ENCODE measurements around the gene RYR2. TPM values are rescaled to one million over a fixed set of nuclear protein-coding genes. Genes with fewer than 3 reads are reported as not detected.
A peak's percentile ranks its signal among the peaks of the same experiment; 100 is the strongest.
"Not testable (repeated sequence)": the region's sequence is repeated elsewhere in the genome, so short reads cannot be mapped to it uniquely, and the experiment has no call there.

Gene RYR2
- total and polyA plus RNA-seq, 5 experiments from 2014 or later = not detected

- peaks cover 0 to 10% (median 2%) of the 10 kb centered on the region in 9 donors for H3K9me3 Mint-ChIP-seq
- no peak for ATAC-seq
- no peak for DNase-seq
- H3K36me3 Mint-ChIP-seq = no peaks in the 10 kb centered on the region
- H3K27ac Mint-ChIP-seq = no peak overlapping the region
- H3K4me1 Mint-ChIP-seq = no peaks in the 10 kb centered on the region
- H3K27me3 Mint-ChIP-seq = peaks cover 0 to 7% (median 0%) of the 10 kb centered on the region in 5 donors
- H3K4me3 Mint-ChIP-seq = no peak overlapping the region
- POLR2A ChIA-PET = no interaction called here
These were observed 97.7 kb downstream of the RYR2 start for GRCh38 chr1:237139732-237140131.

DNA sequence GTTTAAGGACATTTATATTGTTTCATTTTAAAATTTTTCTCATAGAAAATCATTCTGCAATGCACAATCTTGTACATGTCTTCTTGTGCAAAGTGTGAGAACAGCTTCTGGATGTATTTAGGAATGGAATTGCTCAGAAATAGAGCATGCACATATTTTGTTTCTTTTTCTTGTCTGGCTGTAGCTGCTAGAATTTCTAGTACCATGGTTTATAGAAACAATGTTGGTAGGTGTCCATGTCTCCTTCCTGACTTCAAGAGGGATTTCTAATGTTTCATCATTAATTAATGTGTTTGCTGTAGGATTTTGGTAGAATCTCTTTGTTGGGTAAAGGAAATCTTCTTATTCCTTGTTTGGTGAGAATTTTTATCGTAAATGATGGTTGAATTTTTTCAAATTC, 99.0 kb downstream of the RYR2 start:
- Mint-ChIP-seq H3K4me3 (no peak overlapping the region), H3K9me3 (peaks cover 0 to 6% (median 0%) of the 10 kb centered on the region in 9 donors), H3K4me1 (no peaks in the 10 kb centered on the region), H3K36me3 (no peaks in the 10 kb centered on the region), H3K27me3 (peaks cover 0 to 10% (median 3%) of the 10 kb centered on the region in 5 donors), H3K27ac (no peak overlapping the region)
- POLR2A ChIA-PET = no interaction called here
- ATAC-seq = no peak
- DNase-seq = no peak

DNA sequence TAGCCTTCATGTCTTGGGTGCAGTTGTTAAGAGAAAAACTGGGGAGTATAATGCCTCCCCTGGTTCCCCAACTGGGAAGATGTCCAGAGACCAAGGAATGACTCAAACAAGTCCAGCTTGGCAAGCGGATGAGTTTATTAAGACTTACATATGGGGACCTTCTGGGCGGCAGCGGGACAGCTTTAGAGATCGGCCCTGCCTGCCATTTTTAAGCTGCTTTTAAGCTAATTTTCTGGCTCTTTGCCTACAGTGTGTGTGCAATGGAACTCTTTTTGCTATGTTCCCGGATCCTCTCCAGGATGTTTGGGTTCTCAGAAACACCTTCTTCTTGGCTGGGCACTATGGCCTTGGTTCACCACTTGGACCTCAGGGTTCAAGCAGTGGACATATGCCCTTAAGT, 99.5 kb downstream of the RYR2 start:
- H3K27me3 Mint-ChIP-seq = peaks cover 0 to 11% (median 3%) of the 10 kb centered on the region in 5 donors
- no peaks in the 10 kb centered on the region for H3K36me3 Mint-ChIP-seq
- DNase-seq (no peak), ATAC-seq (no peak)
- no peak overlapping the region for H3K27ac Mint-ChIP-seq
- H3K4me1 Mint-ChIP-seq = no peaks in the 10 kb centered on the region
- no peak overlapping the region for H3K4me3 Mint-ChIP-seq
- POLR2A ChIA-PET = no interaction called here
- peaks cover 0 to 6% (median 0%) of the 10 kb centered on the region in 9 donors for H3K9me3 Mint-ChIP-seq

DNA sequence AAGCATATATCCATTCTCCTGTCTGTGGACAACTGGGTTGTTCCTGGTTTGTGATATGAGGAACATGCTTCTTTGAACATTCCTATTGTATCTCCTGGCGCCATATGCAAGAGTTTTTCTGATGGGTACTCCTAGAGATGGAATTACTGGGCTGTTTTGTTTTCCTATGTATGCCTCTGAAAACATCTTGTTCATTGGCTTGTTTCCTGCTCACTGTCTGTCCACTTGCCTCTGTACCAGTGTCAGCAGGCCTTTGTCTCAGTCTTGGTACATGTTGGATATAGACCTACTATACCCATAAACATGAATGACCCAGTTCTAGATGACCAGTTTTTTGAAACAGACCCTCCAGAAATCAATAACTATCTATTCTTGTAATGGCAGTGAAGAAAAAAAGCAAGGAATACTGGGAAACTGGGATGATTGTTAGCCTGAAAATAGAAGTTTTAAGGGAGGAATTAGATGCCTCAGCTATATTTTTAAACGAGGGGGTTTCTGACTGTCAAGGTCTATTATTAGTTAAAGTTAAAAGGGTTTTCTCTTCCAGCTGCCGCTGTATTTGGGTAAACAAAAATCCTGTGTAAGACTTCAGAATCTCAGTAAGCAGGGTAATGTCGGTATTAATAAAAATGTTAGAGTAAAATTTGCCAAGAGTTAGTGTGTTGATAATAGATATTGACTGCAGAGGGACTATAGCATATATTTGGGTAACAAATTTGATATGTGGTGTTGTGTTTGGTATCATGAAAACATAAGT, 103.6 kb downstream of the RYR2 start:
- peaks cover 0 to 17% (median 3%) of the 10 kb centered on the region in 5 donors for H3K27me3 Mint-ChIP-seq
- H3K4me1 Mint-ChIP-seq = no peaks in the 10 kb centered on the region
- no peak for ATAC-seq
- H3K4me3 Mint-ChIP-seq = no peak overlapping the region
- POLR2A ChIA-PET = no interaction called here
- no peaks in the 10 kb centered on the region for H3K36me3 Mint-ChIP-seq
- DNase-seq = no peak
- peaks cover 0 to 3% (median 0%) of the 10 kb centered on the region in 9 donors for H3K9me3 Mint-ChIP-seq
- H3K27ac Mint-ChIP-seq = no peak overlapping the region

DNA sequence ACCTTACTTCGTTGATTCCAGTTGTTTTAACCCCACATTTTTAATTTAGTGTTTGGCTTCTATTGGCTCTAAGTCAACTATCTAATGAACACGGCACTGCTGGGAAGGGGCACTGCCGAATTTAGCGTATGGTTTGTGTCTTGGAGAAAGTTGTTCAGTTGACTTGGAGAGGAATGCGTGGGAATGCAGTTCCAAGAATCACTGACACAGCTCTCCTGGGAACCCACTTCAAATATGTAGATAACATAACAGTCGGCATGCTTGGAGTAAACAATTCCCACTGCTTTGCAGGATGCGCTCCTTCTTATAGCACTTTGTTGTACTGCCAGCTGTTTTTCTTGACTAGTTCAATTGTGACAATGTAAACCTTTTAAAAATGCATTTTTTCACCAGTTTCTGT, 104.3 kb downstream of the RYR2 start:
- ATAC-seq = no peak
- Mint-ChIP-seq H3K36me3 (no peaks in the 10 kb centered on the region), H3K27ac (no peak overlapping the region)

GRCh38 chr1:237149857-237150256, 107.9 kb downstream of the RYR2 start:
- DNase-seq (no peak), ATAC-seq (no peak)
- H3K27me3 Mint-ChIP-seq = peaks cover 0 to 20% (median 3%) of the 10 kb centered on the region in 5 donors
- no peak overlapping the region for H3K27ac Mint-ChIP-seq
- no peaks in the 10 kb centered on the region for H3K4me1 Mint-ChIP-seq
- H3K4me3 Mint-ChIP-seq = no peak overlapping the region
- H3K36me3 Mint-ChIP-seq = peaks cover 0 to 5% (median 0%) of the 10 kb centered on the region in 3 donors
- POLR2A ChIA-PET = no interaction called here
- peaks cover 0 to 11% (median 0%) of the 10 kb centered on the region in 9 donors for H3K9me3 Mint-ChIP-seq

More for the DNA sequence above, 104.3 kb downstream of the RYR2 start:
- POLR2A ChIA-PET = no interaction called here
- DNase-seq = no peak
- Mint-ChIP-seq H3K4me1 (no peaks in the 10 kb centered on the region), H3K9me3 (peaks cover 0 to 3% (median 0%) of the 10 kb centered on the region in 9 donors), H3K4me3 (no peak overlapping the region), H3K27me3 (peaks cover 0 to 17% (median 3%) of the 10 kb centered on the region in 5 donors)

DNA sequence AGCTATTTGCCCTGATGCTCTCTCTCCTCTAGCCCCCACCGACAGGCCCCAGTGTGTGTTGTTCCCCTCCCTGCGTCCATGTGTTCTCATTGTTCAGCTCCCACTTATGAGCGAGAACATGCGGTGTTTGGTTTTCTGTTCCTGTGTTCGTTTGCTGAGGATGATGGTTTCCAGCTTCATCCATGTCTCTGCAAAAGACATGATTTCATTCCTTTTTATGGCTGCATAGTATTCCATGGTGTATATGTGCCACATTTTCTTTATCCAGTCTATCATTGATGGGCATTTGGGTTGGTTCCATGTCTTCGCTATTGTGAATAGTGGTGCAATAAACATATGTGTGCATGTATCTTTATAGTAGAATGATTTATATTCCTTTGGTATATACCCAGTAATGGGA, 110.0 kb downstream of the RYR2 start:
- DNase-seq, ATAC-seq, H3K4me1 Mint-ChIP-seq, H3K27ac Mint-ChIP-seq, H3K36me3 Mint-ChIP-seq, H3K4me3 Mint-ChIP-seq, POLR2A ChIA-PET: not testable (repeated sequence)
- Mint-ChIP-seq H3K27me3 (peaks cover 0 to 19% (median 3%) of the 10 kb centered on the region in 5 donors), H3K9me3 (peaks cover 0 to 18% (median 0%) of the 10 kb centered on the region in 9 donors)

DNA sequence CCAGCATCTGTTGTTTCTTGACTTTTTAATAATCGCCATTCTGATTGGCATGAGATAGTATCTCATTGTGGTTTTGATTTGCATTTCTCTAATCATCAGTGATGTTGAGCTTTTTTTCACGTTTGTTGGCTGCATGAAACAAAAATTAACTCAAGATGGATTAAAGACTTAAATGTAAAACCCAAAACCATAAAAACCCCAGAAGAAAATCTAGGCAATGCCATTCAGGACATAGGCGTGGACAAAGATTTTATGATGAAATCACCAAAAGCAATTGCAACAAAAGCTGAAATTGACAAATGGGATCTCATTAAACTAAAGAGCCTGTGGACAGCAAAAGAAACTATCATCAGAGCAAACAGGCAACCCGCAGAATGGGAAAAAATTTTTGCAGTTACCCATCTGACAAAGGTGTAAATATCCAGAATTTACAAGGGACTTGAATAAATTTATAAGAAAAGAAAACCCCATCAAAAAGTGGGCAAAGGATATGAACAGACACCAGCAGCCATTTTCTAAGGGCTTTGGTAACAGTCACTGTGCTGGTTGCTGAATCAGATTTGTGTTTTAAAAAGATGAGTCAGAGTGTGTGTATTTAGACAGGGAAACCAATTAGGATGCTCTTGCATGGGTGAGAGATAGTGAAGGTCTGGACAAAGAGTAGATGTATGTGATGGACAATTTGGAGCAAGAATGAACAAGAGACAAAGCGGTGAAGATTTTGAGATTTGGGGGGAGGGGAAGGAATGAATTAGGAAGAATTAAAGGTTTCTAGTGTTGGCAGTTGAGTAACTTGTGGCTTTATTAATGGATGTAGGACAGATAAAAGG, 110.7 kb downstream of the RYR2 start:
- Mint-ChIP-seq H3K27me3 (peaks cover 0 to 22% (median 3%) of the 10 kb centered on the region in 5 donors), H3K36me3 (peaks cover 0 to 5% (median 0%) of the 10 kb centered on the region in 3 donors), H3K4me3 (no peak overlapping the region), H3K4me1 (no peaks in the 10 kb centered on the region), H3K9me3 (peaks cover 0 to 18% (median 0%) of the 10 kb centered on the region in 9 donors), H3K27ac (no peak overlapping the region)
- ATAC-seq = no peak
- DNase-seq = no peak
- POLR2A ChIA-PET = no interaction called here

DNA sequence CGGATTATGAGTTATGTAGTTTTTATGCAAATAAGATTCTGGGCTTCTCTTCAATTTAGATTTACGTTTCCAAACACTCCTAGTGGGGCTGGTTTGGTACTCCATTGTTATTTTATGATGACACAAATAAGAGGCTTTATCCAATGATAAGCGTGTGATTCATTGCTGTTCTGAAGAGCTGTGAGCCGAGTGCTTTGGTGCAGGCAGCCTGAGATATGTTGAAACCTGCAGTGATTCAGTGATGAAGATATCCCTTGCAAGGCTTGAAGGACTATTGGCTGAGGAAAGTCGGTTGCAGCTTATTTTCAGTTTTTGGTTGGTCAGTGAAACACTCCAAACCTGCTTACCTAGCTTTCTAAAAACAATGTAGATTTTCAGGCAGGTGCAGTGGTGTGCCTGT, 112.2 kb downstream of the RYR2 start:
- DNase-seq = no peak
- Mint-ChIP-seq H3K27me3 (peaks cover 0 to 17% (median 3%) of the 10 kb centered on the region in 5 donors), H3K36me3 (peaks cover 0 to 5% (median 0%) of the 10 kb centered on the region in 3 donors), H3K4me3 (no peak overlapping the region), H3K27ac (peak overlapping the region in 1 of 10 donors; percentile 63), H3K4me1 (no peaks in the 10 kb centered on the region), H3K9me3 (peaks cover 0 to 18% (median 0%) of the 10 kb centered on the region in 9 donors)
- no peak for ATAC-seq
- POLR2A ChIA-PET = no interaction called here

GRCh38 chr1:237164406-237165352, 122.7 kb downstream of the RYR2 start:
- Mint-ChIP-seq H3K4me3 (no peak overlapping the region), H3K4me1 (no peaks in the 10 kb centered on the region), H3K9me3 (no peaks in the 10 kb centered on the region), H3K27me3 (peaks cover 0 to 5% (median 3%) of the 10 kb centered on the region in 5 donors), H3K27ac (no peak overlapping the region), H3K36me3 (no peaks in the 10 kb centered on the region)
- DNase-seq (no peak), ATAC-seq (no peak)
- POLR2A ChIA-PET = no interaction called here

DNA sequence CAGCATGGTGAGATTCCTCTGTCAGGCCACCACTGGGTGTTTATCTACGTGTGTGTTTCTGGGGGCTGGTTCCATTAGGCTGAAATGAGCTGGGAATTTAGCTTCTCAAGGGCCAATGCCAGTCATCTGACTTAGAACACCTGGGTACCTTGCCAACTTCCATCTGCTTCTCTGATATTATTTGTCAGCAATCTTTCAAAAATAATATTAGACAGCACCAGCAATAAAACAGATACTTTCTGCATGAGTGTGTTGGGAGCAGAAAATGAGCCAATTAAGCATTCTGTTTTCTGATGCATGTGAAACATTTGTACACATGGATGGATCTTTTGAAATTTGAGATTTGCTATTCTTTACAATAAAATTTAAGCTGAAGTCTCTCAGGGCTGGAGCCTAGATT, 124.1 kb downstream of the RYR2 start:
- DNase-seq = no peak
- Mint-ChIP-seq H3K9me3 (peaks cover 0 to 3% (median 0%) of the 10 kb centered on the region in 9 donors), H3K27me3 (peaks cover 0 to 16% (median 7%) of the 10 kb centered on the region in 5 donors), H3K36me3 (no peaks in the 10 kb centered on the region), H3K27ac (no peak overlapping the region), H3K4me3 (no peak overlapping the region), H3K4me1 (no peaks in the 10 kb centered on the region)
- no peak for ATAC-seq
- POLR2A ChIA-PET = no interaction called here

DNA sequence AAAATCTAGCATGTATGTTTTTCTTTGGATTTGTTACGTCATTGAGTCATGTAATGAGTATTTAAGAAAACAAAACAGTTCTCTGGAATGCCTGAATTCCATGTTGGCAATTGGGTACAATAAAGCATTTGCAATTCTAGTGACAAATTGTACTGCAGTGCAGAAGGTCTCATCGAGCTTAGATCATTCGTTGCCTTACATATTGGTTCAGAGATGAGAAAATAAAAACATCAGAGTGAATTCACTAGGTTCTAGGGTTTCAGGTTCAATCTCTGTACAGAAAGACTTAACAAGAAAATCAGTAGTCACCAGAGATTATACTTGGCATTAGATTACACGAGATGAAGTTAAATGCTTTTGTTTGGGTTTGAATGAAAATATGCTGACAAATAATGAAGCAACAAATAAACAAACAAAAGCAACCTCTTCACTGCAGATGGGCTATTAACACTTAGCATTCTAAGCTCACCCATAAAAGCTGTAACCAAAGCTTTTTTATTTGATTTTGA, 124.7 kb downstream of the RYR2 start:
- peaks cover 0 to 3% (median 0%) of the 10 kb centered on the region in 9 donors for H3K9me3 Mint-ChIP-seq
- H3K4me3 Mint-ChIP-seq = no peak overlapping the region
- H3K4me1 Mint-ChIP-seq = no peaks in the 10 kb centered on the region
- no peaks in the 10 kb centered on the region for H3K36me3 Mint-ChIP-seq
- H3K27me3 Mint-ChIP-seq = peaks cover 0 to 16% (median 7%) of the 10 kb centered on the region in 5 donors
- H3K27ac Mint-ChIP-seq = no peak overlapping the region
- POLR2A ChIA-PET = no interaction called here
- ATAC-seq = no peak
- no peak for DNase-seq

Measured in naive thymus-derived CD8-positive, alpha-beta T cell (primary cell).